Uterus (tissue), 2 donors: ENCODE results near the gene SELENOI.
"Not testable (repeated sequence)": the region's sequence is repeated elsewhere in the genome, so short reads cannot be mapped to it uniquely, and the experiment has no call there.

Experiments
- CTCF ChIP-seq, 4 experiments: fragments of 200-600 bp in 2 of 4; fragments of 450-650 bp in 2 of 4; sonication (generic) in 2 of 4; IDR thresholded peaks; one replicate each; pipeline ENCODE4 v1.5.1; 2016 to 2019; ENCODE audit warnings: antibody characterized with exemption in 4 of 4, mild to moderate bottlenecking in 2 of 4, moderate library complexity in 1 of 4
- POLR2A ChIP-seq, 2 donors: fragments of 450-650 bp; IDR thresholded peaks; one replicate each; pipeline ENCODE4 v1.6.1; 2016; ENCODE audit warnings: antibody characterized with exemption in 2 of 2, mild to moderate bottlenecking in 1 of 2, moderate library complexity in 1 of 2

GRCh38 chr2:26354469-26354868 is 8.5 kb downstream of the SELENOI start:
- TF ChIP-seq POLR2A, CTCF (IDR thresholded peaks at IDR 0.05): not testable (repeated sequence)
